HK-2 (cell line): Measurements from ENCODE around the gene STRA6.
A peak's percentile ranks its signal among the peaks of the same experiment; 100 is the strongest.

Source experiments
- DNase-seq: peaks from one replicate; pipeline ENCODE4 v3.0.0-alpha.2; 2018; ENCODE audit not compliant: unreplicated experiment

STRA6 gene

DNA sequence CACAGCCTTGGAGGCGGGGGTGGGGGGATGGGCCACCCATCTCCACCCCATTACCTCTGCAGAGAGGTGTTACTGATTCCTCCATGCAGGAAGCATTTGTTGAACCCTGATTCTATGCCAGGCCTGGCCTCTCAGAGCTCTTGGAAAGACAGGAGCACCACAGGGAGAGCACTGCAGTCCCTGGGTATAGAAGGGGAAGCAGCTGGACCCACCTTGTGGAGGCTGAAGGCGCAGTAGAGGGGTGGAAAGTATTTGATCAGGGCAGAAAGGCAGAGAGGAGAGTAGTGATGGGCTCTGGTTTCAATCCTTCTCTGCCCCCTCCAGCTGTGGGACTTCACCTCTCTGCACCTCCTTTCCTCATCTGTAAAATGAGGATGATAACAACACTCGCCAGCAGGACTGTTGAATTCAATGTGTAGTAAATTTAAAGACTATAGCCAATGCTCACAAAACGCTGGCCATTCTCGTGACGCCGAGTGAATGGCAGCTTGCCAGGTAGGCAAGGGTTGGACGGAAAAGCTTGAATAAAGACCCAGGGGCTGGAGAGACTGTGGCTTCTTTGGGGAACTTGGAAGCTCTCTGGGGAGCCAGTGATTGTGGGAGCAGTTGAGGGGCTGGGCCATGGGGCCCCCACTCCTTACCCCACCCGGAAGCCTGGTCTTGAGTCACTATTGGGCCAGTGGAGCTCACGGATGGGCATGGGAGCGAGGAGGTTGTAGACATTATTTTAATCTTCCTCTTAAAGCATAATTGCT is 25.6 kb upstream of the STRA6 start:
- no peak for DNase-seq

DNA sequence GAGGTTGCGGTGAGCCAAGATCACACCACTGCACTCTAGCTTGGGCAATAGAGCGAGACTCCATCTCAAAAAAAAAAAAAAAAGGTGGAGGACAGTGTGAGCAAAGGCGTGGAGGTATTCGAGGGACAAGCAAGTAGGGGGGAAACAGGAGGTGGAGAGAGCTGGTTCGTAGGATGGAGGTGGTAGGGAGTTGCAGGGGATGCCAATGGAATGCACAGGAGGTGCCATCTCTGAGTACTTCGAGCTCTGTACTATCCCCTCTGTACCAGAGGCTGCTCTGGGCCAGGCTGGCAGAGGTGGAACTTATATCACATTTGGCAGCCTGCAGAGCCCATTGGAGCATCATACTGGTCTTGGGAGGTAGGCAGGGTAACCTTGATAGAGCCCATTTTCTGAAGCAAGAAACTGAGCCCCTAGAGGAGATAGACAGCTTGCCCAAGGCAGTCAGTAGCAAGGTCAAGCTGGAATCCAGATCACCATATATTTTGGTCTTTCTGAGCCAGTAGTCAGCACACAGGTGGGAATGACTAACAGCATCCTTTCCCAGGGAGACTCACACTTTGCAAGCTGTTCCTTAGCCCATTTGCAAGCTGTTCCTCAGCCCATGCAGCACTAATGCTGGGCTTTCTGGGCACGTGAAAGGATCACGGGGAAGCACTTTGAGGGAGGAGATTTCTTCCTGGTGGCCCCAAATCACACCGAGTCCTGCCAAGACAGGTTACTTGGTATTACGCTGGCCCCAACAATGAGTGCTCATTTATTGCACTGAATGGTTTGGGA is 24.4 kb upstream of the STRA6 start:
- DNase-seq = no peak

DNA sequence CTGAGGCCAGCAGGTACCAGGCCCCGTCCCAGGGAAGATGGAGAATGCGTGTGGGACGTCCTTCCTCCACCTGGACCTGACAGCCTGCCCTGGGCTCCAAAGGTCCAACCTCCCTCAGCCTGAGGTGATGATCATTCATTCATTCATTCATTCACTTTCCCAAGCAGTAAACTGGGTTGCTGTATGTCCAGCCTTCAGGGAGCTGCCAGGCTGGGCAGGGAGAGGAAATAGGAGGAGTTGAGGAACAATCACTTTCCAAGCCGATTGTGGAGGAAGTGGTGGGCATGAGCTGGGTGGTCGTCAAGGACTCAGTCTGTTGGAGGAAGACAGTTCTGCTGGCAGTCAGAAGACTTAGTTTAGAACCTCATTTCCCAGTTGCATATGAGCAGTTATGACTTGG is 23.3 kb upstream of the STRA6 start:
- DNase-seq = no peak

DNA sequence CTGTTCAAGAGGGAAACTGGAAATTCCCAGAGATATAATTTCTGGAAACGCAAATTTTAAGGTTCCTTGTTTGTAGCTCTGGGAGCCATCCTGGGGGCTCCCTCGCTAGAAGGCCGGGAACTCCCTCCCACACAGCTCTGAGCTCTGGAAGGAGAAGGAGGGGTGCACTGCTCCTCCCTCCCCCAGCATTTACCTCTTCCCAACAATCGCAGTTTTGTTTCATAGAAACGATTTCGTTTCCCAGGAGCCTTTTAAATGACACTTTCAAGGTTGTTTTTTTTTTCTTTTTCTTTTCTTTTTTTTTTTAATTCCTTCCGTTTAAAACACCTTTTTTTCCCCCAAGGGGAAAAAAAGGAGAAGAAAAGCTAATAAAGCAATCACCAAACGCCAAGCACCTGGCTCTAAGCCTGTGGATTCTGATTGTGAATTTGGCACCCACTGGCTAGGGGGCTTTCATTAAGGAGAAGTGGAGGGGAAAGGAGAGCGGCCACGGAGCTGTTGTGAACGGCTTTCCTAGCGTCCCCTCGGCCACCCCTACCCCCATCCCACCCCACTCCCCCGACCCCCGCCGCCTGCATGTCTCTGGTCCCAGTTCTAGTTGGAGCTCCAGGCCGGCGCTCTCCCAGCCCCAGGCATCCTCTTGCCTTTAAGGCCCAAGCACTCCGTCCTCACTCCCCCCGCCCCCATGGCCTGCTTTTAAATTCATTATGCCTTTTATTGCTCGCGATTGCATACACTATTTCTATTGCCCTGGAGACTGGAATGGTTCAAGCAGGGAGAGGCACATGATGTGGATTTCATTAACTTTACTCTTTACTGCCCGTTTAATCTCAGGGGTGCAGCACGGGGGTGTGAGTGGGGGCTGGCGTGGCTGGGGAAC is 19.9 kb upstream of the STRA6 start:
- no peak for DNase-seq

DNA sequence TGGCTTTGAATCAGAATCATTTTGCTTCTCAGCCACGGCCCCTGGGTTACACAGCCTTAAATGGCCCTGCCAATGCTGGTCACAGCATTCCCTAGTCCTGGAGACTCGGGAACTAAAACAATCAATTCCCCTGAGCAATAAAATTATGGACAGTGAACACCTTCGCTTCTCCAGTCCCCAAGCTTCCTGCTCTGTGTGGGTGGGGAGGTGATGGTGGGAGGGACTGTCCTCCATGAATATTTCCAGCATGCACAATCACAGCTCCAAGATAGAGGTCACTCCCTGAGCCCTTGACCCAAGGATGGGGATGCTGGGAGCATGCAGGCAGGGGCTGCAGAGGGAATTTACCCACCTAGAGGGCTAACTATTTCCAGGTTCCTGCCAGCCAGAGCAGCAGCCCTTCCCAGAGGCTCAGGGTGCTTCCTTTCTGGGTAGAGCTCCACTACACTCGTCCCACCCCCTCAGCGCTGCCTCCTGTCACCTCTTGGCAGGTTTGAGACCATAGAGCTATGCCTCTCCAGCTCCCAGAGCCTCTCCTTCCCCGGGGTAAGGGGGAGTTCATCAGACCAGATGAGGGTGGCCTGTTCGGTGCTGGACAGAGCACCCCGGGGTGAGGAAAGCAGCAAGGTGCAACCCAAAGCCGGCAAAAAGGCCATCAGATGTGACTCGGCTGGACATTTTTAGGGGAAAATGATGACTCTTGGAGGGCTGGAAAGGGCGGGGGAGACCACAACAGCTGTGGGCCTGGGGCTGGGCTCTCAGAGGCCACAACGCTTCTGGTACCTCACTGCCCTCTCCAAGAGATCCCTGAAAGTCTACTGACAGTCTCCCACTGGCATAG is 19.0 kb upstream of the STRA6 start:
- no peak for DNase-seq

DNA sequence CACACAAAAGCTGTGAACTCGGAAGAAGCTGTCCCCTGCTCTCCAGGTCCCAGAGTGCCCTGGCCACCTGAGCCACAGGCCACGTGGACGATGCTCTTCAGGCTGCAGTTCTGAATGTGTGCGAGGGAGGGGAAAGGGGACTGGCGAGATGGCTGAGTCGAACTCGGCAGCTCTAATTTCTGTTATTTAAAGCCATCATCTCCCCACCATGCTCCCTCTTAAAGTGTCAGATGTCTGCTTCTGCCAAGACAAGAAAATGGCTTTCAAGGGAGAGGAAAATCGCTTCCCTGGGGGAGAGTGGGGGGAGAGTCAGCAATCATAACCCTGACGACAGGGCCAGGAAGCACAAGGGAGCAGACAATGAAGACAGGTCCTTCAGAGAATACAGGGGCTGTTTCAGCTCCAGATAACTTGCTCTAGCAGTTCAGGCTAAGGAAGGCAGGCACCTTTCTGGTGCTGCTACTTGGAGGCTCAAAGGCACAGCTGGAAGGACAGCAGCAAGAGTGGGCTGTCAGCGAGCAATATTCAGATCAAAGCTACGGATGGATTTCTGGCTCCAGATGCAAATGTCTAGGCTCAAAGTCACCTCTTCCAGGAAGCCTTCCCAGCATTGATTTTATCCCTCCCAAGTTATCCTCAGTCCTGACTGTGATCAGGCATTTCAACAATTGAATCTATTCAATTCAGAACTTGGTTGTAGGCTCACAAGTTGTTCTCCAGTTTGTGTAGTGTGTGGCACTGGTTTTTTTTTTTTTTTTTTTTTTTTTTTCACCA is 18.1 kb upstream of the STRA6 start:
- no peak for DNase-seq

DNA sequence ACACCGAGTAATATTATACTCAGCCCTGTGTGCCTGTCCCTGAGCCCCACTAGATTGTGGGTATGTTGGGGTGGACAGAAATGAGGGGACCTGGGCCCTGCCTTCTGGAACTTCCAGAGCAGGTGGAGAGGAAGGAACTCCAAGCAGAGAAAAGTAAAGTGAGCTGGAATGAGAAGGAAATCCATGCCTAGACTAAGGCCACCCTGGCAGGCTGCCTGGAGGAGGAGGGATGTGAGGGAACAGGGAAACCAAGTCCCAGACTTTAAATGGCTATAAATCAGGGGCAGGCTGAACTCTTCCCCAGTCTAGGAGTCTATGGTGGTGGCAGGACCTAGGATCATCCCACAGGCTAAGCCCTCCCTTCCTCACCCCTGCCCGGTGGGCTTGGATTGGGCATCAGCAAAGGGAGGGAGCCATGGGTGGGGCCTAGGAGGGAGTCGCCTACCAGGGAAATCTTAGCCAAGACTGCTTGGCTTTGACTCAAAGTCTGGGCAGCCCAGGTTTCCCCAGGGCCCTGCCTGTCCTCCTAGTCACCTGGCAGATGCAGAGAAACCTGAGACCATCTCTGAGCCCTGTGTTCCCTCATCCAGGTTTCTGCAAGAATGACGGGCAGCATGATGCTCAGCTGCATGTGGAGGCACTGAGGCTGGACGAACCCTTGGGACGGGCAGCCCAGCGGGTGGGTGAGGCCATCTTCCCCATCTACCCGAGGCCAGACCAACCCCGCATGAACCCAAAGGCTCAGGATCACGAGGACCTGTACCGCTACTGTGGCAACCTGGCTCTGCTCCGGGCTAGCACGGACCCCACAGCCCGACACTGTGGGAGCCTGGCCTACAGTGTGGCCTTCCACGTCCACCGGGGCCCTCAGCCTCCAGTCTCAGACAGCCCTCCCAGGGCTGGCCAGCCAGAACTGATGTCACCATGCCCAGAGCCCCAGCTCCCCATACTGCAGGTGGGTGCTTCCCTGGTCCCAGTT is 15.6 kb upstream of the STRA6 start:
- no peak for DNase-seq

DNA sequence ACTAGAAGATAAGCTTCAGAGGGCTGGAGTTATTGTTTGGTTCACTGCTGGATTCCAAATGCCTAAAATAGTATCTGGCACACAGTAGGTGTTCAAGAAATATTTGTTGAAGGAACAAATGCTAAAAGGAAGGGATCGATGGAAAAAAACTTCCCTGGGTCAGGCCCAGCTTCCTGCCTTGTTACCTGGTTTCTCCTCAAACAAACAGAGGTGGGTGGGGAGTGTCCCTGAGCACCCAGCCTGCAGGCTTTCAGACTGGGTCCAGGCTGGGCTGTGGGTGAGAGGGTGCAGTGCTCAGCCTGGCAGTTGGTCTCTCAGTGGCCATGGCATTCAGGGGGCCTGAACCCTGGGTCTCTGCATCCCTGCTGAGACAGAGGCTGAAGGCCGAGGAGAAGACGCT is 14.4 kb upstream of the STRA6 start:
- DNase-seq = no peak

DNA sequence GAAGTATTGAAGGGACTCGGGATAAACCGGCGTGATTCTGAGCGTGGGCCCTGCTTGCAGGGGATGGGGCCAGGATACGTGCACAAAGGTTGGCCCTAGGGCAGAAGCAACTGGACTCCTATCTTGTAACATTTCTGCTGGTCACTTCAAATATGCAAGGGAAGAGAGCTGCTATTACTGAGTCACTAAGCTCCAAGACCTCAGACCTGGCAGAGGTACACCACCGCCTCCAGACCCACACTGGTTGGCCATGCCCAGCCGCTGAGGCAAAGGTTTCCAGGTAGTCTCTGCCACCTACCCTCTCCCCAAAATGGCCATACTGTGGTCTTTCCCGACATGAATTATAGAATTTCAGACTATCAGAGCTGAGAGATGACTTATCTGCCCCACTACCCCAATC is 13.4 kb upstream of the STRA6 start:
- no peak for DNase-seq

DNA sequence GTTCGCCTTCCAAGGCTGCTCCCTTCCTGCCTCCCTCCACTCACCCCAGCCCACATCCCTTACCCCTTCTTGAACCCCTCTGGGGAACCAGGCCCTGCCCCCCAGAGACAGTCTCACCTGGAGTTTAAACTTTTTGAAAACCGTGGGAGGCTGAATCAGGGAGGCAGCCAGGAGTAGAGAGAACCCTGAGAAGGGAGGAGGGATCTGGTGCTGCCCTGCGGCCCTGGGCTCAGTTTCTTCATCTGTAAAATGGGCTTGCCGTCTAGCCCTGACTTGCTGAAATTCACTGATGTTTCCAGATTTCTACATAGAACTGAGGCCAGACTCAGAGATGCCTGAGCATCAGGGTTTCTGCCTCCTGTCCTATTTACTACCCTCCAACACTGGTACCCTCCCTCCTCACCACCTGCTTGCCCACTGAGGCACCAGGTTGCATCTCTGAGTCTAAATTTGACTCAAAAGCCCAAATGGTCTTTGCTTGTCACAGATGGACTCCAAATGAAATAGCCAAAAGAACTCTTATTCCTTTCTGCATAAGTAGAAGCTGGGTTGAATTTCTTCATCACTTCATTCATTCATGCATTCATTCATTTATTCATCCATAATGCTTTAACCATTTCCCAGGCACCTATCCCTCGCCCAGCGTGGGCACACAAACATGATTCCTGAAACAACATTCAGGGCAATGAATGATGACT is 11.9 kb upstream of the STRA6 start:
- no peak for DNase-seq

DNA sequence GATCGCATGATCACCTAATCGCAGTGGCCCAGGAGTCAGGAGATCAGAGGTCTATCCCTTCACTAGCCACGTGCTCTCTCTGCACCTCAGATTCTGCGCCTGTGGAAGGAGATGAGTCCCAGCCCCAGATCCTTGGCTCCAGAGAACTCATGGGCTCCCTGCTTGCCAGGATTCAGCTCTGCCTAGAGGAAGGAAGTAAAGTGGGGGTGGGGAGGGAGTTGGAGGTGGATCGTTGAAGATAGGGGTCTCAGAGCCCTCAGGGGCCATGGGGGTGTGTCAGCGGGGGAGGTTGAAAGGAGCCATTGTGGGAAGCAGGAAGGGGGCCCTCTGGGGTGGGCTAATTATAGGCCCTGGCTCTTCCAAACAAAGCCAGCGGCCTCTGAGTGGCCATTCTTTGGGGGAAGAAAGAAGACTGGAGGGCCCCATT is 11.3 kb upstream of the STRA6 start:
- no peak for DNase-seq

DNA sequence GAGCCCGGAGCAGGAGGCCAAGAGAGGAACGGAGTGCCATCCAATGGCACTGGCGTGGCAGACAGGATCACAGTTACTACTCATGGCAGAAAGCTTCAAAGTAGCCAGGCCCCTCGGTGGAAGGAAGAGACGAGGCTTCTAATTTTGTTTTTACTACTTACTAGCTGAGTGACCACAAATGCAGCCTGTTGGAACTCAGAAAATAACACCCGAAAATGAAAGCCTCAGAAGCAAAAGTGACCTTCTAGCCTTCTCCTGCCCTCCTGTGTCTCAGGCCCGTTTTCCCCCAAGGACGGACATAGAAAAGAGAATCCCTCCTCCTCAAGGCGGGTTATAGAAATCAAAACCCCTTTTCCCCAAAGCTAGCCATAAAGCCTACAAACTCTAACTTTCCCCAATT is 9.9 kb upstream of the STRA6 start:
- DNase-seq = no peak

DNA sequence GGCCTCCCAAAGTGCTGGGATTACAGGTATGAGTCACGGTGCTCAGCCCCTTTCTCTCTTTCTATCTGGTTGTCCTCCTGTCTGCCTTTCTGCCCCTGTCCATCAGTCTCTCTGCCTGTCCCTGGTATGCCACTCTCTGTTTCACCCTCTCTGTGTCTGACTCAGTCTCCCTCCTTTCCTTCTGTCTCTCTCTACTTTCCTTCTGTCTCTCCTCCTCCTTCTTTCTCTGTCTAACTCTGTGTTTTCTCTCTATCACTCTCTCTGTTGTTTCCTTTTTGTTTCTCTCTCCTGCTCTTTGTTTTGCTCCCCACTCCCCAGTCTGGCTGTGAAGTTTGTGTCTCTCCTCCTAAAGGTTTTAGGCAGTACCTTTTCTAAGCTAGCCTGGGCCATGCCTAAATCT is 9.1 kb upstream of the STRA6 start:
- no peak for DNase-seq

DNA sequence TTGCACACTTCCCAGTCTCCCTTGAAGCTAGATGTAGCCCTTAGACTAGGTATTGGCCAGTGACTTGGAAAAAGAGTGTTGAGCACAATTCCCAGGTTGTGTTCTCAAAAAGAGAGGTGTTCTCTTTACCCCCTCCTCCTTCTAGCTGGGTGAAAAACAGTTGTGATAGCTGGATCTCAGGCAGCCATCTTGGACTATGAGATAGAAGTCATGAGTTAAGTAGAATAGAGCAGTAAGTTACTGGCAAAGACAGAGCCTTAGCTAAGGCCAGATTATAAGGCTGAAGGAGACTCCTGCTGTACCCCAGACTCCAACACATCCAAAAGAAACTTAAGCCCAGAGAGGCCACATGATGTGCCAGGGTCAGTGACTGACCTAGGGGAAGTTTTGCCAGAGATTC is 8.1 kb upstream of the STRA6 start:
- DNase-seq = no peak

DNA sequence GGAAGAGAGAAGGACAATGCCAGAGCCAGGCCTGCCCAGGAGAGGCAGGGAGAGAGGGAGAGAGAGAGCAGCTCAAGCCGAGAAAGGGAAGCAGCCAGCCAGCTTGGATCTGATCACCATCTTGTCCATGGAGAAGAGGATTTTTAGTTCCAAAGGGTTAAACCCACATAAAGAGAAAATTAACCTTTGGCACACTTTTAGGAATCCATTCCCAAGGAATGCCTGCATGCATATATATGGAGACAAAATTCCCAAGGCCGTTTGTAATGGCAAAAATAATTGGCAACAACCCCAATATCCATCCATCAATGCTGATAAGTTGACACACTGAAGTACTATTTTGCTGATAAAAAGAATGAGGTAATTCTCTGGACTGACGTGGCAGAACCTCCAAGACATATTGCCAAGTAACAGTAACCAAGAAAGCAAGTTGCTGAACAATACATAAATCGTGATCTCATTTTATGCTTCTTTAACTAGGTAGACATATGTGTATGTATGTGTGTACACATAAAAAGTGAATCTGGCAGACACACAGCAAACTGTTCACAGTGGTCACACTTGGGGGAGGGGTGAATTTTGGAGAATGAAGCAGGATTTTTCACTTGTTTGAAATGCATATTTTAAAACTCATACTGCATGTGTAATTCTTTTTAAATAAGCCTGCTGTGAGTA is 7.5 kb upstream of the STRA6 start:
- DNase-seq = no peak

DNA sequence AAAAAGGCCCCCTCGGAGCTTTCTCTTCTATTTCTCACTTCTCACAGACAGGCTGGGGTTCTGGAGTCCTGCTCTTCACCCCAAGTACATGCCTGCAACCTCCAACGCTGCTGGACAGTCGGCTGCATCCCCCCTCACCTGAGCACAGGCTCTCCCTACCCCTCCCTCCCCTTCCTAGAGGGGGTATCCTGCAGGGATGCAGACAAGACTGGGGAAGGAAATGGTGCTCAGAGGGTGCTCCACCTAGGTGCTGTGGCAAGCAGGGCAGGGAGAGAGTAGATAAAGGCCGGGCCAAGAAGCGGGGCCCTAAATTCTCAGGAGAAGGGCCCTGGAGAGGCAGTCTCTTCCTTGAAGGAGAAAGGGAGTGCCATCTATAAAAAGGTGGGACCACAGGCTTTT is 7.0 kb upstream of the STRA6 start:
- DNase-seq = no peak

DNA sequence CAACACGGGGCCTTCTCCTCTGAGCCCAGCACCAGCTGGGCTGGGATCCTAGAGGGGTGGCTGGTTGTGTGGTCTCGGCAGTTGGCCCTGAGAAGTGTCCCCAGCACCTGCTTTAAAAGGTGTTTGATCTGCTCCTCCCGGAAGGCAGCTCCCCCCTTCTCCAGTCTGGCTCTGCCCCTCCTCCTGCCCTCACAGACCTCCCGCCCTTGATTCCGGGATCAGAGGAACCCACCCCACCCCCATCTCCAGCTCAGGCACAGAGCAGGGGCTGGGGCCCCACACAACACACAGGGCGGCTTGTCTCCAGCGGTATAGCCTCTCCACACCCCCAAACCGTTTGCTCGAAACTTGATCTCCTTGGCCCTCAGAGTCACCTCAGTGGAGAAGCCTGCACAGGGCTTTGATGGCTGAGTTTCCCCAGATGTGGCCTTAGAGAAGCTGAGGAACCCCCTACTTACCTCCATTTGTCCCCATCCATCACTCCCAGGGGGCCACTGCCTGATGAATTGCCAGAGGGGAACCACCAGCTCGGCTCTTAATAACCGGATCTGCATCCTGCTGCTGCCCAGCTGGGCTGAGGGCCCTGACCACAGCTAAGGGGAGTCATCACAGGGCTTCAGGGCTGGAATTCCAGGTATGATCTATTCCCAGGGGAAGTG is 6.4 kb upstream of the STRA6 start:
- DNase-seq = peak; percentile 53

DNA sequence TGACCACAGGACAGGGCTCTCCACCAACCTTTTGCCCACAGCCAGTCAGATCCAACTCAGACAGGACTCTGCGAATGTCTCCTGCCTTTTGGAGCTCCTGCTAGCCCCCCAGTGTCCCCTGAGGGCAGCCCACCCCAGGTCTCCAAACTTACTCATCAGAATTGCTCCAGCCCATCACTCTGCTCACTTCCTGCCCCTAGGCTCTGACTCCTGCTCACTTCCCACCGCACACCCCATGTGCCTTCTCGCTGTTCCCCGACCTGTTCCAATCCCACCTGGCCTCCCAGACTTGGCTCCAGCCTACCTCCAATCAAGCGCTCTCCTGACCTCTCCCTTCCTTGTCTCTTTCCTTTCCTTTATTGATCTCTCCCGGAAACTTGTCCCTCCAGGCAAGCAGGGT is 5.9 kb upstream of the STRA6 start:
- DNase-seq = no peak
